HG03196 (cell line): ENCODE results near the gene ELL3.
"Not testable (repeated sequence)": the region's sequence is repeated elsewhere in the genome, so short reads cannot be mapped to it uniquely, and the experiment has no call there.

Source experiments
- ATAC-seq: cut with Tn5 transposase; IDR thresholded peaks from one replicate; pipeline ENCODE4 v1.9.1; 2021; ENCODE audit not compliant: unreplicated experiment

ELL3 gene, protein sequence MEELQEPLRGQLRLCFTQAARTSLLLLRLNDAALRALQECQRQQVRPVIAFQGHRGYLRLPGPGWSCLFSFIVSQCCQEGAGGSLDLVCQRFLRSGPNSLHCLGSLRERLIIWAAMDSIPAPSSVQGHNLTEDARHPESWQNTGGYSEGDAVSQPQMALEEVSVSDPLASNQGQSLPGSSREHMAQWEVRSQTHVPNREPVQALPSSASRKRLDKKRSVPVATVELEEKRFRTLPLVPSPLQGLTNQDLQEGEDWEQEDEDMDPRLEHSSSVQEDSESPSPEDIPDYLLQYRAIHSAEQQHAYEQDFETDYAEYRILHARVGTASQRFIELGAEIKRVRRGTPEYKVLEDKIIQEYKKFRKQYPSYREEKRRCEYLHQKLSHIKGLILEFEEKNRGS

GRCh38 chr15:43776718-43777266, at the start of gene ELL3:
Gene ELL3 (minus strand): TSS chr15:43776966. CDS start chr15:43776901, 65 bp downstream.
- peak; percentile 36 for ATAC-seq

DNA sequence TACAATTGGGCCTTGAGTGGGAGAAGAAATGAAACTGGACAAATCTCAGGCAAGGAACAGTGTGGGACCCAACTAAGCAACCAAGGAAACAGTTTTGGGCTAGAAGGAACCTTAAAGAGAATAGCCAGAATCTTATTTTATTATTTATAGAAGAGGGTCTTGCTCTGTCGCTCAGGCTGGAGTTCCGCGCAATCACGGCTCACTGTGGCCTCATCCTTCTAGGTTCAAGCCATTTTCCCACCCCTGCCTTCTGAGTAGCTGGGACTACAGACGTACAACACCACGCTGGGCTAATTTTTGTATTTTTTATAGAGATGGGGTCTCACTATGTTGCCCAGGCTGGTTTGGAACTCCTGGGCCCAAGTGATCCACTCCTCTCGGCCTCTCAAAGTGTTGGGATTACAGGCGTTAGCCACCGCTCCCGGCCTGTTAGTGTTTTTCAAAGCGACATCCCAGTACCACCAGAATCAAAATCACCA, 49.3 kb upstream of the ELL3 start:
- no peak for ATAC-seq

GRCh38 chr15:43825305-43825704, 48.5 kb upstream of the ELL3 start:
- ATAC-seq = not testable (repeated sequence)

DNA sequence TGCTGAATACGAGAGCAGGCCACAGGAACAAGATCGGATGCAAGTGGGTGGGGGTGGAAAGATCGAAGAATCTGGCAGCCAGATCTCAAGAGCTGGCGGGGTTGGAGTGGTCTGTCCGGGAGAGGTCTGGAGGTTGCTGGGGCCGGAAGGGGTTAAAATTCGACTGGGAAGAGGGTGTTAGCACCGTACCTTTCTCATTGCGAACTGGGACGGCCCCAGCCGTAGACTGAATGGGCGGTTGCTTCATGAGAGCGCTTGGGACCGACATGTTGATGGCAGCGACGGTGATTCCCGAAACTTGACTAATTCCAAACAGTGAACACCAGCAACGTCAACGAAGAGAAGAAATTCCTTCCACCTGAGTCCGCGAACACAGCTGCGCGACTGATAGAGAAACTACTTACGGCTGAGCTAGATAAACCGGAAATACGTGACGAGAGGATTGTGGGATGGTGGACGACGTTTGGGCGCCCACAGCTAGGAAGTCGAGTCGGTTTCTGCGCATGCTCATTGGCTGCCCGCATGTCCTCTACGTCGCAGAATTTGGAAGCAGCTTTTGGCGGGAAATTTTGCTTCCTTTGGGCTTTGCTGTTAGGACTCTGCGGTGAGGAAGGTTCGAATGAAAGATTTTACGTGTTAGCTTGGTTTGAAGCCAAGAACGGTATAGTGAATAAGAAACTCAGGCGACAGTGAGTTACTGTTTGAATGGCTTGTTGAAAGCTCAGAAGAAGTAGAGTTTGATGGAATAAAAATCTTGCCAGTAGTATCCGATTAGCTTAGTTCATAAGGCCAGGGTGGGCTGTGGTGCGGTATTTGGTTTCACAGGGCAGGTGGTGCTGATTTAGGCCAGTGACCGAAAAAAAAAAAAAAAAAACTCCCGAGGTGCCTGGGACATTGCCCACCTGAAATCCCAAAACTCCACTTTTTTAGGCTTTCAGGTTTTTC, 47.8 kb upstream of the ELL3 start, which contains the start of gene MFAP1:
Gene MFAP1, minus strand, starts transcription at position 389 of the 945 bp plus-strand sequence. Its CDS starts 121 bp downstream, at position 268.
- peak; percentile 63 for ATAC-seq

DNA sequence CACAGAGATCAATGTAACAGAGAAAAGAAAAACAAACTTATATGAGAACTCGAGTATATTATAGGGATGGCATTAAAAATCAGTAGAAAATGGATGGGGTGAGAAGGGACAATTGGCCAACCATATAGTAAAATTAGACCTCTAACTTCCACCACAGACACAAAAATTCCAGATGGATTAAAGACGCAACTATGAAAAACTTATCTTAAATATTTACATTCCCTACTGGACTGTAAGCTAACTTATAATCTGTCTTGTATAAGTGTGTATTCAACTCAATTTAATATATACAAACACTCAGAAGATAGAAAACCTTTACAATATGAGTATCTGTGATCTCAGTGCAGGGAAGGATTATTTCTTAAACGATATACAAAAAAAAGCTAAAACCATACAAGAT, 44.7 kb upstream of the ELL3 start:
- no peak for ATAC-seq

DNA sequence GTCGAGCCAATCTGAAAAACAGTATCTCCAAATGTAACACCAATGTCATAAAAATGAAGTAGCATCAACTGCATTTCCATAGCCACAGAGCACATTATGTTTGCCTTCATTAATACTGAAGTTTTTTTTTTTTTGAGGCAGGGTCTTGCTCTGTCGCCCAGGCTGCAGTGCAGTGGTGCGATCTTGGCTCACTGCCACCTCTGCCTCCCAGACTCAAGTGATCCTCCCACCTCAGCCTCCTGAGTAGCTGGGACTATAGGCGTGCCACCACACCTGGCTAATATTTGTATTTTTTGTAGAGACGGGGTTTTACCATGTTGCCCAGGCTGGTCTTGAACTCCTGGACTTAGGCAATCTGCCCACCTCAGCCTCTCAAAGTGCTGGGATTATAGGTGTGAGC, 38.3 kb upstream of the ELL3 start:
- not testable (repeated sequence) for ATAC-seq

DNA sequence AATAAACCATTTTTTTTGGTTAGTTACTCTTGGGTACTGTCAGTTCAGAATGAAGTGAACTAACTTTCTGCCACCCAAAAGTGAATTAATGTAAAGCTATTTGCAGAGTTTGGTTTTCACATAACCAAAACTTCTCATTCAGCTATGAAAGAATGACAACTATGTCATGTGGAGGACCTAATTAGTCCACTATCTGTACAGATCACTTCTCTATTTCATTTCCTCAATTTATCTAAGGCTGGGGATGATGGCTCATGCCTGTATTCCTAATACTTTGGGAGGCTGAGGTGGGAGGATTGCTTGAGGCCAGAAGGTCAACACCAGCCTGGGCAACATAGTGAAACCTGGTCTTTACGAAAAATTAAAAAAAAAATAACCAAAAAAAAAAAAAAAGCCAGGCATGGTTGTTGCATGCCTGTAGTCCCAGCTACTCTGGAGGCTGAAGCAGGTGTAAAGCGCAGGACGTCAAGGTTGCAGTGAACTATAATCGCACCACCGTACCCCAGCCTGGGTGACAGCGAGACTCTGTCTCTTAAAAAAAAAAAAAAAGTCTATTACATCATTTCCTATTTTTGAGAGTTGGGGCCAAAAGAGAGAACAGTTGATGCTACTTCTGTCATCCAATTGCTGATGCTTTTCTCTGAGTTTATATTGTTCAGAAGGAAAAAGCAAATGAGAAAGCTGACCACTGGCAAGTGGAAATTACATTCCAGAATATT, 32.4 kb upstream of the ELL3 start:
- ATAC-seq = peak; percentile 56

DNA sequence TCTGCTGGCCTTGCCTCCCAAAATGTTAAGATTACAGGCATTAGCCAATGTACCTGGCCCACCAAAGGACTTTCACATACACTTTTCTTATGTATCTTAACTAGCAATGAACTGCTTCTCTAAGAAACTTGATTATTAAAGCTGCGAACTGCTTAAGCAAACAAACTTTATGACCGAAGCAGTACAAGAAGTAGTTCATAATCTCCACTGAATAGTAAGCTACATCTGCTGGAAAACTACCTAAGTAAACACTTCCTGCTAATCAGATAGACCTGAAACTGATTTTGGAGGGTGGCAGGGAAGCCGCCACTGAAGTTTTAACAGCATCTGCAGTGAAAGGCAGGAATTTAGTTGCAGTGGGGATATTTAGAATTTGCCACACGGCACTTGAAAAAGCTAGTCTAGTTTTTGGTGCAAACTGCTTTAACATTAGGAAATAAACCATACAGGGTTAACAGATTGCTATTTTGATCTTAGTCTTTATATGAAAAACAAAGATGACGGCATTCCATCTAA, 31.7 kb upstream of the ELL3 start:
- ATAC-seq = no peak

GRCh38 chr15:43802676-43803075, 25.9 kb upstream of the ELL3 start:
- ATAC-seq = not testable (repeated sequence)

DNA sequence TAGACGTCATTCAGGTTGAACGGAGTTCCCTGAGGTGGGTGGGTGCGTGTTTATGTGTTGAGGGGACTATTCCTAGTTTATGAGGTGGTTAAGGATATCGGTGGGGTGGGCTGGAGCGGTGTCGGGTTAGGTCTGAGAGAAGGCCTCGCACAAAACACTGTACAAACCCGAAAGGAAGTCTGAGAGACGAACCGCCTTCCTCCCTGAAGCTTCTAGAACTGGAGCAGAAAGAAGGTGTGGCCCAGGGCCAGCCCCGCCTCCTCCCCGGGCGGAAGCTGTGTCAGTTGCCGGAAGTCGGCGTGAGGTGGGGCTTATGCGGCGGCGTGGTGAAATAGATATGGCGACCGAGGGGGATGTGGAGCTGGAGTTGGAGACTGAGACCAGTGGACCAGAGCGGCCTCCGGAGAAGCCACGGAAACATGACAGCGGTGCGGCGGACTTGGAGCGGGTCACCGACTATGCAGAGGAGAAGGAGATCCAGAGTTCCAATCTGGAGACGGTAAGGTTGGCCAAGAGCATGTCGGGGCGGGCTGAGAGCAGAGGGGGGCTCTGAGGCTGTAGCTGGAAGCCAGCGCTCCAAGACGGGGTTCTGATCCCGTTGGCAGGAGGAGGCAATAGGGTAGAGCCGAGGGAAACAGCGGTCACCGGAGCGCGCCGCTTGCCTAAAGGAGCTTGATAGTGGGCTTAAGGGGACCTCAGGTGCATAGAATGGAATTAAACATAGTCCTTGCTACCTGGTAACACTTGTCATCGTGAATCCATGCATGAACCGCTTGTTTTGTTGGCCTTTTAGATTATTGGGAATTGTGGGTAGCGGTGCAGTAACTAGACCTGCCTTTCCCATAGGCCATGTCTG, 23.7 kb upstream of the ELL3 start, which contains the start of gene HYPK:
Gene HYPK, plus strand, starts transcription at position 314 of the 856 bp plus-strand sequence. Its CDS starts 24 bp downstream, at position 338.
- ATAC-seq = peak; percentile 81

- ATAC-seq = no peak
Observed at GRCh38 chr15:43799945-43800285, 23.1 kb upstream of the ELL3 start, which contains the start of gene SERINC4. Gene SERINC4 (minus strand): TSS chr15:43800220. CDS start chr15:43799986, 234 bp downstream.

GRCh38 chr15:43799209-43799944, 22.6 kb upstream of the ELL3 start:
- ATAC-seq = no peak

GRCh38 chr15:43796566-43796965, 19.8 kb upstream of the ELL3 start:
- no peak for ATAC-seq

GRCh38 chr15:43795997-43796396, 19.2 kb upstream of the ELL3 start:
- no peak for ATAC-seq

DNA sequence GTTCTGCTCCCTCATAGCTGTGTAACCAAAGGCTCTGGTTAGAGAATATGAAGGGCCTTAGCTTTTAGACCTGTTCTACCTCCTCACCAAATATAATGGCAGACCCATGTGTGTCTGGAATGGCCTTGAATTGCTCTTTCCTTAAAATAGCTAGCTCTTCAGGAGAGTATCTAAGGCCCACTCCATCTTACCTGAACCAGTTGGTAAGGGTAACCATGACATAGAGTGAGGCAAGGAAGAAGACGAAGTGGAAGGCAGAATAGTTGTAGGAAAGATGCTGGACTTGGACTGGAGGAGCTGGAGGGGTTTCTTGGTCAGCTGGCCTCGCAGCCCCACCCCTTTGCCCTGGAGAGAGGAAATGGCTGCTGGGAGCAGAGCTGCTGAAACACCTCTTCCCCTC, 18.4 kb upstream of the ELL3 start:
- ATAC-seq = no peak

DNA sequence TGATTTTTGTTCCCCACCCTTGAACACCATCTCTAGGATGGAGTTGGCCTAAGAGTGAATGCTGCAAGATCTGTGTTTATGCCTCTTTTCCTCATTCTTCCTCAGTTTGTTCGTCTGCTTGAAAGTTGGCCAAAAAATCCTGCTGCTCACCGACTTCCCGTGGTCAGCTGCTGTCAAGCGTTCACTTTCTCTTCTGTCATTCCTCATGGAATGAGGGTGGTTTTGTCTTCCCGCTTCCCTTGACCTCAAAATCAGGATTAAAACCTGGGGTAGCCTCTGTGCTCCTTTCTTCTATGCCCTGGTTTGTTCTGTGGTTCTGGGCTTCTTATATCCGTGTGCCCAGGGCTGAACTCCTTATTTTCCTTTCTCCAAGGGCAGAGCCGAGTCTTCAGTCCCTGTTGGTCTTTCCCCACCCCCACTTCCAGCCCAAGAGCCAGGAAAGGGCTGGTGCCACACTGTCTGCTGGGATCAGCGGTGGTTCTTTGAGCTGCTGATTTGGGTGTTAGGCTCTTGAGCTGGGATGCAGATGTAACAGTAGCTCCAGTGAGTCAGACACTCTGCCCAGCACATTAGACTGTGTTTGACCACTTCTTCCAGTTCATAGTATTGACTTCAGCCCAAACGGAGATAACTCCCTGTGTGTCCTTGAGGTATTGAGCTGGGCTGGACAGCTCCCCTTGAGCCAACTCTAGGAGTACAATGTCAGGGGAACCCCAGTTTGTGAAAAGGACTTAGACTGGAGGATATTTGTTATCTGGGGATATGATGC, 17.7 kb upstream of the ELL3 start:
- ATAC-seq = no peak

- ATAC-seq = no peak
Observed at GRCh38 chr15:43793647-43794046, 16.9 kb upstream of the ELL3 start.
